ENCODE measurements around the gene CHGA.

DNA sequence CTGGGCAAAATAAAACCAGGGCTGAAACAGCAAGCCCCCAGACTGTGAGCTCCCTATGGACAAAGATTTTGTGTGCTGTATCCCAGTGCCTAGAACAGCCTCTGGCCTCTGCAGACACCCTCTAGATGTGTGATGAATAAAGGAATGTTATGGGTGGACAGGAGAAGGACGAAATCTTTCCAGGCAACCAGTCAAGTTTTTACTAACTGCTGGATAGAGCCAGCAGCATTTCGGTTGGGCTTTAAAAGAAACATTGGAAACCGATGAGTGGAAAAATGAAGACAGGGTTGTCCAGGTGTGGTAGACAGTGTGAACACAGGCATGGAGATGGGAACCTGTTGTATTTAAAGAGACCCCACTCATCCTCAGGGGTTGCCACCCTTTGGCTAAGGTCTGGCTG lies 4.0 kb downstream of the CHGA start:
- no peak for TF ChIP-seq CTCF (IDR thresholded peaks at IDR 0.05)
- no peak for TF ChIP-seq ZFX (IDR thresholded peaks at IDR 0.05; ENCODE audit: borderline replicate concordance)
